HEK293 (cell line): Measurements from ENCODE around the gene TM2D1.

Experiments
- HIC1 ChIP-seq: fragments of 450-650 bp; formaldehyde crosslinking; IDR thresholded peaks from 2 replicates; pipeline ENCODE4 v1.5.1; 2016; ENCODE audit warnings: missing biosample characterization, missing genetic modification characterization
- KLF8 ChIP-seq: fragments of 450-650 bp; formaldehyde crosslinking; IDR thresholded peaks from 2 replicates; pipeline ENCODE4 v1.5.1; 2016; ENCODE audit warnings: missing biosample characterization, missing genetic modification characterization
- WT1 ChIP-seq: fragments of 450-650 bp; formaldehyde crosslinking; IDR thresholded peaks from 2 replicates; pipeline ENCODE4 v1.5.1; 2016; ENCODE audit warnings: missing biosample characterization, missing genetic modification characterization
- ZBTB17 ChIP-seq: fragments of 450-650 bp; formaldehyde crosslinking; IDR thresholded peaks from 2 replicates; pipeline ENCODE4 v1.5.1; 2016; ENCODE audit warnings: missing biosample characterization, missing genetic modification characterization
- ZBTB7A ChIP-seq: fragments of 450-650 bp; formaldehyde crosslinking; IDR thresholded peaks from 2 replicates; pipeline ENCODE4 v1.5.1; 2016; ENCODE audit warnings: low read depth, missing biosample characterization, missing genetic modification characterization
- ZEB2 ChIP-seq: fragments of 450-650 bp; formaldehyde crosslinking; IDR thresholded peaks from 2 replicates; pipeline ENCODE4 v1.5.1; 2016; ENCODE audit warnings: missing biosample characterization, missing genetic modification characterization
- ZNF16 ChIP-seq: fragments of 450-650 bp; formaldehyde crosslinking; IDR thresholded peaks from 2 replicates; pipeline ENCODE4 v1.5.1; 2016; ENCODE audit warnings: low read depth, missing biosample characterization, missing genetic modification characterization
- ZNF335 ChIP-seq: fragments of 450-650 bp; formaldehyde crosslinking; conservative IDR thresholded peaks from 2 replicates; pipeline ENCODE4 v1.5.1; 2016; ENCODE audit warnings: missing biosample characterization, missing genetic modification characterization
- ZNF423 ChIP-seq: fragments of 450-650 bp; formaldehyde crosslinking; IDR thresholded peaks from 2 replicates; pipeline ENCODE4 v1.5.1; 2016; ENCODE audit warnings: missing biosample characterization, missing genetic modification characterization
- ZNF548 ChIP-seq: fragments of 450-650 bp; formaldehyde crosslinking; IDR thresholded peaks from 2 replicates; pipeline ENCODE4 v1.5.1; 2016; ENCODE audit warnings: missing biosample characterization, missing genetic modification characterization
- ZNF600 ChIP-seq: fragments of 450-650 bp; formaldehyde crosslinking; IDR thresholded peaks from 2 replicates; pipeline ENCODE4 v1.5.1; 2016; ENCODE audit warnings: missing biosample characterization, missing genetic modification characterization
- ZNF624 ChIP-seq: fragments of 450-650 bp; formaldehyde crosslinking; IDR thresholded peaks from 2 replicates; pipeline ENCODE4 v1.5.1; 2017; ENCODE audit warnings: missing biosample characterization, missing genetic modification characterization
- ZNF692 ChIP-seq: fragments of 450-650 bp; formaldehyde crosslinking; IDR thresholded peaks from 2 replicates; pipeline ENCODE4 v1.5.1; 2016; ENCODE audit warnings: missing biosample characterization, missing genetic modification characterization
- ZNF785 ChIP-seq: fragments of 450-650 bp; formaldehyde crosslinking; IDR thresholded peaks from 2 replicates; pipeline ENCODE4 v1.5.1; 2016; ENCODE audit warnings: missing biosample characterization, missing genetic modification characterization
- ZSCAN30 ChIP-seq: fragments of 450-650 bp; IDR thresholded peaks from 2 replicates; pipeline ENCODE4 v1.5.1; 2018; ENCODE audit warnings: missing biosample characterization, mild to moderate bottlenecking, missing genetic modification characterization, moderate library complexity
- ZXDB ChIP-seq: fragments of 450-650 bp; formaldehyde crosslinking; IDR thresholded peaks from 2 replicates; pipeline ENCODE4 v1.5.1; 2016; ENCODE audit warnings: missing biosample characterization, missing genetic modification characterization
- TF ChIP-seq, protein P1 (sequence below): fragments of 450-650 bp; formaldehyde crosslinking; conservative IDR thresholded peaks from 2 replicates; pipeline ENCODE4 v1.5.1; 2016; ENCODE audit warnings: low read depth, missing biosample characterization, missing genetic modification characterization
- TF ChIP-seq, protein P2 (sequence below): fragments of 450-650 bp; formaldehyde crosslinking; IDR thresholded peaks from 2 replicates; pipeline ENCODE4 v1.5.1; 2016; ENCODE audit warnings: missing biosample characterization, missing genetic modification characterization

Gene TM2D1

GRCh38 chr1:61742620-61743430, 17.9 kb upstream of the TM2D1 start (continued):
- TF ChIP-seq ZNF548 (tag by site-specific recombination) (no peak), ZEB2 (tag by site-specific recombination) (peak; percentile 21), HIC1 (peak; percentile 79), ZNF600 (tag by site-specific recombination) (peak; percentile 61), ZNF16 (tag by site-specific recombination) (no peak), ZNF335 (tag by site-specific recombination) (peak; percentile 80; the same call in 1 of the 2 replicates), ZNF692 (tag by site-specific recombination) (peak; percentile 40; the same call in 1 of the 2 replicates), ZBTB17 (tag by site-specific recombination) (peak; percentile 58), ZBTB7A (tag by site-specific recombination) (0 out of 2 replicates have a peak, but pooled peaks have one; percentile 41), WT1 (peak; percentile 59), ZXDB (tag by site-specific recombination) (peak; percentile 9; the same call in 1 of the 2 replicates), ZNF423 (tag by site-specific recombination) (0 out of 2 replicates have a peak, but pooled peaks have one; percentile 34), ZNF785 (tag by site-specific recombination) (no peak), ZSCAN30 (tag by site-specific recombination) (0 out of 2 replicates have a peak, but pooled peaks have one; percentile 27), ZNF624 (tag by site-specific recombination) (no peak), KLF8 (tag by site-specific recombination) (peak; percentile 53)
- TF ChIP-seq, protein P1, sequence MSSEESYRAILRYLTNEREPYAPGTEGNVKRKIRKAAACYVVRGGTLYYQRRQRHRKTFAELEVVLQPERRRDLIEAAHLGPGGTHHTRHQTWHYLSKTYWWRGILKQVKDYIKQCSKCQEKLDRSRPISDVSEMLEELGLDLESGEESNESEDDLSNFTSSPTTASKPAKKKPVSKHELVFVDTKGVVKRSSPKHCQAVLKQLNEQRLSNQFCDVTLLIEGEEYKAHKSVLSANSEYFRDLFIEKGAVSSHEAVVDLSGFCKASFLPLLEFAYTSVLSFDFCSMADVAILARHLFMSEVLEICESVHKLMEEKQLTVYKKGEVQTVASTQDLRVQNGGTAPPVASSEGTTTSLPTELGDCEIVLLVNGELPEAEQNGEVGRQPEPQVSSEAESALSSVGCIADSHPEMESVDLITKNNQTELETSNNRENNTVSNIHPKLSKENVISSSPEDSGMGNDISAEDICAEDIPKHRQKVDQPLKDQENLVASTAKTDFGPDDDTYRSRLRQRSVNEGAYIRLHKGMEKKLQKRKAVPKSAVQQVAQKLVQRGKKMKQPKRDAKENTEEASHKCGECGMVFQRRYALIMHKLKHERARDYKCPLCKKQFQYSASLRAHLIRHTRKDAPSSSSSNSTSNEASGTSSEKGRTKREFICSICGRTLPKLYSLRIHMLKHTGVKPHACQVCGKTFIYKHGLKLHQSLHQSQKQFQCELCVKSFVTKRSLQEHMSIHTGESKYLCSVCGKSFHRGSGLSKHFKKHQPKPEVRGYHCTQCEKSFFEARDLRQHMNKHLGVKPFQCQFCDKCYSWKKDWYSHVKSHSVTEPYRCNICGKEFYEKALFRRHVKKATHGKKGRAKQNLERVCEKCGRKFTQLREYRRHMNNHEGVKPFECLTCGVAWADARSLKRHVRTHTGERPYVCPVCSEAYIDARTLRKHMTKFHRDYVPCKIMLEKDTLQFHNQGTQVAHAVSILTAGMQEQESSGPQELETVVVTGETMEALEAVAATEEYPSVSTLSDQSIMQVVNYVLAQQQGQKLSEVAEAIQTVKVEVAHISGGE = peak; percentile 34; the same call in 1 of the 2 replicates
- TF ChIP-seq, protein P2, sequence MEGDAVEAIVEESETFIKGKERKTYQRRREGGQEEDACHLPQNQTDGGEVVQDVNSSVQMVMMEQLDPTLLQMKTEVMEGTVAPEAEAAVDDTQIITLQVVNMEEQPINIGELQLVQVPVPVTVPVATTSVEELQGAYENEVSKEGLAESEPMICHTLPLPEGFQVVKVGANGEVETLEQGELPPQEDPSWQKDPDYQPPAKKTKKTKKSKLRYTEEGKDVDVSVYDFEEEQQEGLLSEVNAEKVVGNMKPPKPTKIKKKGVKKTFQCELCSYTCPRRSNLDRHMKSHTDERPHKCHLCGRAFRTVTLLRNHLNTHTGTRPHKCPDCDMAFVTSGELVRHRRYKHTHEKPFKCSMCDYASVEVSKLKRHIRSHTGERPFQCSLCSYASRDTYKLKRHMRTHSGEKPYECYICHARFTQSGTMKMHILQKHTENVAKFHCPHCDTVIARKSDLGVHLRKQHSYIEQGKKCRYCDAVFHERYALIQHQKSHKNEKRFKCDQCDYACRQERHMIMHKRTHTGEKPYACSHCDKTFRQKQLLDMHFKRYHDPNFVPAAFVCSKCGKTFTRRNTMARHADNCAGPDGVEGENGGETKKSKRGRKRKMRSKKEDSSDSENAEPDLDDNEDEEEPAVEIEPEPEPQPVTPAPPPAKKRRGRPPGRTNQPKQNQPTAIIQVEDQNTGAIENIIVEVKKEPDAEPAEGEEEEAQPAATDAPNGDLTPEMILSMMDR (tag by site-specific recombination) = peak; percentile 29; the same call in 1 of the 2 replicates
- TF ChIP-seq, all 188 proteins: peak for 31
